GM12874 (cell line): ENCODE measurements around the gene GIMAP8.

ENCODE experiments used
- CTCF ChIP-seq: IDR thresholded peaks from 2 replicates; pipeline ENCODE4 v1.5.1; 2011; ENCODE audit warnings: low read depth, mild to moderate bottlenecking, control low read depth, low read length, moderate library complexity; ENCODE audit not compliant: insufficient read depth

GIMAP8 gene

GRCh38 chr7:150421831-150422230 lies 28.6 kb upstream of the GIMAP8 start:
- TF ChIP-seq CTCF = no peak

- no peak for TF ChIP-seq CTCF
Measured at GRCh38 chr7:150425670-150426069, 24.8 kb upstream of the GIMAP8 start.

GRCh38 chr7:150428671-150429451 lies 21.6 kb upstream of the GIMAP8 start:
- TF ChIP-seq CTCF = no peak

- no peak for TF ChIP-seq CTCF
Measured at GRCh38 chr7:150429699-150430098, 20.7 kb upstream of the GIMAP8 start.

GRCh38 chr7:150430465-150431085 lies 19.9 kb upstream of the GIMAP8 start:
- no peak for TF ChIP-seq CTCF

- no peak for TF ChIP-seq CTCF
Measured at GRCh38 chr7:150431839-150432658, 18.4 kb upstream of the GIMAP8 start.
